Skin epidermis (tissue), 12 donors: ENCODE measurements around the gene NAPA.

Source experiments
- H3K27ac ChIP-seq, 21 experiments: fragments of 200-600 bp; sonication (generic) in 11 of 21; one replicate each; pipeline ENCODE4 v1.5.0; 2020; ENCODE audit warnings: mild to moderate bottlenecking in 3 of 21, inconsistent platforms in 2 of 21, moderate library complexity in 2 of 21
- H3K4me3 ChIP-seq, 7 experiments: fragments of 200-600 bp; sonication (generic) in 2 of 7; one replicate each; pipeline ENCODE4 v1.5.0; 2020; ENCODE audit warnings: inconsistent platforms in 2 of 7, mild to moderate bottlenecking in 2 of 7, moderate library complexity in 1 of 7

Gene NAPA

DNA sequence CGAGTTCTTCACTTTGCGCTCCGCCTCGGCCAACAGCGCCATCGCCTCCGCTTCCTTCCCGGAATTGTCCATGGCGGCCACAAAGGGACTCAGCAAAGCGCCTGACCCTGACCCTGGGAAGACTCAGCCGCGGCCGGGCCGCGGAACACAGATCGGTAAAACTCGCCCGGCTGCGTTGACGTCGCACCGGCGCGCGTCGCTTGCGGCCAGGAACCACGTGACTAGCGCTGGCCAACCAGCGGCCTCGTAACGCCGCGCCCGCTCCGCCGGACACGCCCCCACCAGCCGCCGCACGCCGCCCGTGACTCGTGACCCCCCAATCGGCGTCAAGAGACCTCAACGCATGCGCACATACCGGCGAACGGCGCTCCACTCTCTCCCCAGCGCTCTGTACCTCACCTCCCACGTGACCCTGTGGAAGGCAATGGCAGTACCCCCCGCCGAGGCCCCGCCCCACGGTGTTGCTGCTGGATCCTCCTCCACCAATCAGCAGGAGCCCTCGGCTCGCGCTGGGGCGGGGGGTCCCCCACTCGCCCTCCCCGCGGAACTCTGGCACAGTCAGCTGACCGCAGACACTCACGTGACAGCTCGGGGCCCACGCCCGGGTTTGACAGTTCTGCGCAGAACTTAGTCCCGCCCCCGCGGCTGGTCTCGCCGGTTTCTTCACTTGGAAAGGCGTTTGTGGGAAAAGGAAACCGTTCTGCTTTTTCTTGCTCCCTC is at the start of gene NAPA:
NAPA (minus strand) TSS at position 195 of the 720 bp plus-strand sequence; CDS start at position 72, 123 bp downstream.
- peak within 1 kb of the TSS; percentile 87 to 100 (median 96) for H3K27ac ChIP-seq
- peak within 1 kb of the TSS; percentile 61 to 98 (median 93) for H3K4me3 ChIP-seq

DNA sequence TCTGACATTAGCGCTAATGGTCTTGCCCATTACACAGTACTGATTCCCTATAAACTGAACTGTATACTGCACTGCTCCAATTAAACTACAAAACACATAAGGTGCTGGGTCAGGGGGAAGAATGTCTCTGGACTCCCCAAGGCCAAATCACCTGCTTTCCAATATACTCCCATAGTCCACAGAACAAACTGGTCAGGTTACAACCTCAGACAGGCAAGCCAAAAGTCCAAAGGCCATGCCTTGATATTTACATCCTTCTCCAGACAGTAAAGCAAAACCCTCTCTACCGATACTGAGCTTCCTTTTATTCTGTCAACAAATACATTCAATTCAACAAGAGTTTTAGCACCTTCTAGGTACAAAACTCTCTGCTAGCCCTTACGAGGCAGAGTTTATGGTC is 49.2 kb upstream of the NAPA start:
- Histone ChIP-seq H3K27ac (no peak overlapping the region), H3K4me3 (no peak overlapping the region)

DNA sequence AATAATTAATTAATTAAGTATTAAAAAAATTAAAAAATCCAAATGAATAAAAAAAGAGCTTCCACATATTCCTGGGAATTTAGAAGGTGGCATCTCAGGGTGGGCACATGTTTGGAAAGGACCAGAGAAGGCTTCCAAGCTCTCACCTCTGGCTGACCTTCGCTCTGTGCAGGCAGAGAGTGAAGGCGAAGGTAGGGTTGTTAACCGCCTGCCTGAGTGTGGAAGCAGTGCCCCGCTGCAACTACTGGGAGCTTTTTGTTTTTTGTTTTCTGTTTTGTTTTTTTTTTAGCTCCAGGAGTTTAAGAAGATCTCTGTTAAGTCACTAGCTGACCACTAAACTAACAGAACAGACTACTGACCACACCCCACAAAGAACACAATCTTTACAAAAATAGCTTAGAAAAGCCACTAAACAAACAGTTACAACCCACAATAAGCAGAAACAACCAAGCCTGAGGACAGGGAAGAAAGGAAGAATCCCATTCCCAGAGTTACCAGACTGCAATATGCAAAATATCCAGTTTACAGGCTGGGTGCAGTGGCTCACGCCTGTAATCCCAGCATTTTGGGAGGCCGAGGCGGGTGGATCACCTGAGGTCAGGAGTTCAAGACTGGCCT is 46.7 kb upstream of the NAPA start:
- Histone ChIP-seq H3K4me3 (no peak overlapping the region), H3K27ac (no peak overlapping the region)

DNA sequence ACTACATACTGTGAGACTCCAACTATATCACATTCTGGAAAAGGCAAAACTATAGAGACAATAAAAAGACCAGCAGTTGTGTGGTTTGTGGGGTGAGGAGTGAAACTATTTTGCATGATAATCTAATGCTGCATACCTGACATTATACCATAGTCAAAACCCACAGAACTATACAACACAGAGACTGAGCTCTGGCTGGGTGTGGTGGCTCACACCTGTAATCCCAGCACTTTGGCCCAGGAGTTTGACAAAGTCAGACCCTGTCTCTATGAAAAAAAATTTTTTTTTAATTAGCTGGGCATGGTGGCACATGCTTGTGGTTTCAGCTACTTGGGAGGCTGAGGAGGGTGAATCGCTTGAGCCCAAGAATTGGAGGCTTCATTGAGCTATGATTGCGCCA is 46.1 kb upstream of the NAPA start:
- Histone ChIP-seq H3K27ac (no peak overlapping the region), H3K4me3 (no peak overlapping the region)

DNA sequence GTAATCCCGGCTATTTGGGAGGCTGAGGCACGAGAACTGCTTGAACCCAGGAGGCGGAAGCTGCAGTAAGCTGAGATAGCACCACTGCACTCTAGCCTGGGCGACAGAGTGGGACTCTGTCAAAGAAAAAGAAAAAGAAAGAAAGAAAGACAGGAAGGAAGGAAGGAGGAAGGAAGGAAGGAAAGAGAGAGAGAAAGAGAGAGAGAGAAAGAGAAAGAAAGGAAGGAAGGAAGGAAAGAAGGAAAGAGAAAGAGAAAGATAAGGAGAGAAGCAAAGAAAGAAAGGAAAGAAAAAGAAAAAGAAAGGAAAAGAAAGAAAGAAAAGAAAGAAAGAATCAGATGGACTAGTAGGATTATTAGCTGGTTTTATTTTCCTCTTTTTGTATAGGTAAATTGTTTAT is 35.3 kb upstream of the NAPA start:
- H3K4me3 ChIP-seq = no peak overlapping the region

DNA sequence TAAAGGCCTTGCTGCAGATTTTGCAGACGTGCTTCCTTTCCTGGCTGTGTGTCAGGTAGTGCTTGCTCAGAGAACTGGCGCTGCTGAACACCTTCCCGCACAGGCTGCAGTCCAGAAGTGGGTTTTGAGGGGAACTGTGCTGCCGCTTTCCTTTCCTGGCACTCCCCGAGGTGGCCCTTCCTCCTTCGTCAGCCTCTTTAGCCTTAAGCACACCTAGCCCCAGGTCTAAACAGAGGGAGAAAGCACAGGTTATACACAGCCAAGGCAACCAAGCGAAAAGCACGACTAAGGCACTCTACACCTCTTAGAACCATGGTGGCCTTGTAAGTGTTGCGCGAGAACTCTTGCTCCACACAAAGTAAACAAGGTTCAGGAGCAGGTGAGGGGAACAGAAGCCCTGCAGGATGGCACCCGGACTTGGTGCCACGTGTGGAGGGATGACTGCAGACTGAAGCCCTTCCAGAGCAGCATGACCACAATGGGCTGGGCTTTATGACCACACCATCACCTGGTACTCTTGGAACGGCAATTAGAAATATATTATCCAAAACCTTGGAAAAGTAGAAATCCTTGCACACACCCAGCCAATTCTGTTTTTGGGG is 34.5 kb upstream of the NAPA start:
- no peak overlapping the region for H3K27ac ChIP-seq

More for the DNA sequence above, 35.3 kb upstream of the NAPA start:
- H3K27ac ChIP-seq = no peak overlapping the region

DNA sequence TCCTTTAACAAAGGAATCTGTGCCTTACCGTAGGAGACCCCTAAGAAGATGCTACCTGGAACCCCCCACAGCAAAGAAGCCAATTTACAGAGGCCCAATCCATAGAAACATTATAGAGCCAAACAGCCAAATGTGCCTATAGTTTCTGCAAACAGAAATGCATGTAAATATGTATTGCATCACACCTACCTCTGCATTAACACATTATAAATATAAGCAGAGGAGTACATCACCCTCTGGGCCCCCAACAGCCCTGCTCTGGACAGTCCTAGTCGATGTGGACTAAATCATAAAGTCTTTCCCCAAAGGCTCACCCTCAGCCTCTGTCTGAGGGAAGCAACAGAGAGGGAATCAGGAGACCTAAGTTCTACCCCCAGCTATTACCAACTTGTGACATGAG is 32.3 kb upstream of the NAPA start:
- H3K27ac ChIP-seq = no peak overlapping the region
- no peak overlapping the region for H3K4me3 ChIP-seq

More for the DNA sequence above, 34.5 kb upstream of the NAPA start:
- H3K4me3 ChIP-seq = no peak overlapping the region

DNA sequence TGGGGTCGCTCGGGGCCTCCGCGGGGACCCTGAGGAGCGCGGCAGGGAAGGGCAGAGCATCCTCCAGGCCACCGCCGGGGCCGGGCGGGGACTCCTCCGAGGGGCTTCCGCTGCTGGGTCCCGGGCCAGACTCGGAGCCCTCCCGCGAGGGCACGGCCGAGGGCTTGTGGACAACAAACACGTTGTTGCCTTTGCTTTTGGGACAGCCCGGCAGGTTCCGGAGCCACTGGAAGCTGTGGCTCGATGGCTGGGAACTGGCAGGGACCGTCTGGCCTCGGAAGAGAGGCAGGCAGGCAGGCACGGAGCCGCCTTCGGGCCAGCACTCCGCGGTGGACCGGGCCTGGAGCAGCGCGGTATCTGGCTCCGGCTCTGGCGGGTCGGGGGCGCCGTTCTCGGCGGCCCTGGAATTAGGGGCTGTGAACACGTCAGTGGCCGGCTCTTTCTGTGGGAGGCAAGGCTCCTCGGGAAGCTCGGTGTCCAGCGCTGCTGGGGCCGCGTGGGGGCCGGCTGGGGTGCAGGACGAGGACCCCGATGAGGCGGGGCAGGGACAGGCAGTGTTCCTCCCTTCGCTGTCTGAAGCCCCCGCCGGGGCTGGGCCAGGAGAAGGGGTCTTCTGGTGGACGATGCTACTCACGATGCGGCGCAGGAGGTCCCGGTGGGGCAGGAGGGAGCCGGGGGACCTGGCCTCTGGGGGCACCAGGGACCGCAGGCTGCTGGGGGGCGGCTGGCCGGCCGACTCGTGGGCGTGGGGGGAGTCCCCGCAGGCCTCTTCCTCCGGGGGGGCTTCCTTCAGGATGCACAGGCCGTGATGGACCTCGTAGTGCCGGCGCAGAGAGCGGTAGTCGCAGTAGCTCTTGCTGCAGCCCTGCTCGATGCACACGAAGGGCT is 30.4 kb upstream of the NAPA start:
- H3K4me3 ChIP-seq = peak overlapping the region in 1 of 7 experiments; percentile 14

DNA sequence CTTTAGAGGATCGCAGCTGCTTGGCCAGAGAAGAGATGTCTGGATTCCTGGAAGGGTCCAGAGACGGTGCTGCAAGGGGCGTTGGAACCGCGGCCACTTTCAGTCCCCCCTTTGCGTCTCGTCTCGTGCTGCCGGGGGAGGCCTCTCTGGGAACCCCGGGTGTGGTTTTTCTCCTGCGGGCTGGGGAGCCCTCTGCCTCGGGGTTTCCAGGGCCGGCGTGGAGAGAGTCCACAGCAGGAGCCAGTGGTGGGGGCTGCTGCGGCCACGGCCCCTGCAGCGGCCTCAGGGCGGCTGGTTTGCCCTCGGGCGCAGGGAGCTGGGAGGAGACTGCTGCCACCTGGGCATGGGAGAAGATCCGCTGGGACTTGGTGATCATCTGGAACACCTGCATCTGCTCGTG is 29.6 kb upstream of the NAPA start:
- H3K27ac ChIP-seq = no peak overlapping the region
- H3K4me3 ChIP-seq = no peak overlapping the region

More for the DNA sequence above, 30.4 kb upstream of the NAPA start:
- no peak overlapping the region for H3K27ac ChIP-seq

DNA sequence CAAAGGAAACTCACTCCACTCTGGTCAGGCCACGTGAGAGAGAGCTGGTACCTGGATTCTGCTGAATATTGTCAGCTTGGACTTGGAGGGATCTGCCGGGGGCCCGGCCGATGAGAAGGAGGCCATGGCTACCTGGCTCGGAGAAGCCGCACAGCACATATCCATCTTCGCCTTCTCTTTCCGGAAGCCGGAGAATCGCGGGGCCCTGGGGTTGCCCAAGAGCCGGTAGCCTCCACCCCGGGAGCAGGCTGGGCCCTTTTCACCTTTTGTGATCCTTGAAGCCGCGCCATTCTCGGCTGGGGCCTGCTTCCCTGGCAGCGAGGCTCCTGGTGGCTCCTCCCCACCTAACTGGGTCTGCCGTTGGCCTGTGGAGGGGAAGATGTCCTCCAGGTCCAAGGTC is 29.2 kb upstream of the NAPA start:
- no peak overlapping the region for H3K27ac ChIP-seq
- no peak overlapping the region for H3K4me3 ChIP-seq

DNA sequence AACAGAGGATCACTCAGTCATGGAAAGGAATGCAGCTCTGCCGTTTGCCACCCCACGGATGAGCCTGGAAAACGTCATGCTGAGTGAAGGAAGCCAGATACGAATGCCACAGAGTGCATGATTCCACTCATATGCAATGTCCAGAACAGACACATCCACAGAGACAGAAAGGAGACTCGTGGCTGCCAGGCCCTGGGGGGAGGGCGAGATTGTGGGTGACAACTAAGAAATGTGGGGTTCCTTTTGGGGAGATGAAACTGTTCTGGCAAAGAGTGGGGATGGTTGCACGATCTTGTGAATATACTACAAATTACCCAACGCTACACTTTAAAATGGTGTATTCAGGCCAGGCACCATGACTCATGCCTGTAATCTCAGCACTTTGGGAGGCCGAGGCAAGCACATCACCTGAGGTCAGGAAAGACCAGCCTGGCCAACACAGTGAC is 27.2 kb upstream of the NAPA start:
- peak overlapping the region in 2 of 21 experiments; percentile 17 to 42 for H3K27ac ChIP-seq
- H3K4me3 ChIP-seq = no peak overlapping the region

DNA sequence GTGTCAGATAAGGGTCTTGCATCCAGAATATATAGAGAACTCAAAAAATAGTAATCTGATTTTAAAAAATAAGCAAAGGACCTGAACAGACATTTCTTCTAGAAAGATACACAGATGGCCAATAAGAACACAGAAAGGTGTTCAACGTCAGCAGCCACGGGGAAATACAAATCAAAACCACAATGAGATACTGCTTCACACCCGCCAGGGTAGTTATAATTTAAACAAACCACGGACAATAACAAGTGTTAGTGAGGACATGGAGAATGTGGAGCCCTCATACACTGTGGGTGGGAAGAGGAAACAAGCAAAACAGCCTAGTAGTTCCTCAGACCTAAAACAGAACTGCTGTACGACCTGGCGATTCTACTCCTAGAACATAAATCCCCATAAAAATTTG is 26.7 kb upstream of the NAPA start:
- H3K27ac ChIP-seq = peak overlapping the region in 2 of 21 experiments; percentile 17 to 42
- H3K4me3 ChIP-seq = no peak overlapping the region

DNA sequence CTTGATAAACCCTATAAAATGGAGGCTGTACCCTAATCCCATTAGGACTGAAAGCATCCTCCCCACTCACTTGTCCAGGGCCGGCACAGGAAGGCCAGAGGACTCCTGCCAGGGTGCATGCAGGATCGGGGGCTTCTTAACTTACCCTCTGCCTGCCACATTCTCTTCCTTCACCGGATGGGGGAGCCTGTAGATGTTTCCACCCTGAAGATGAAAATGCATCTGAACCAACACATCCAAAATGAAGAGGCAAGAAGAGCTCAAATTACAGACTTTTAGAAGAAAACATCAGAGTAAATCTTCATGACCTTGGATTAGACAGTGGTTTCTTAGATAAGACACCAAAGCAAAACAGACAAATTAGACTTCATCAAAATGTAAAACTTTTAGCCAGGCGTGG is 25.9 kb upstream of the NAPA start:
- no peak overlapping the region for H3K27ac ChIP-seq
- no peak overlapping the region for H3K4me3 ChIP-seq

DNA sequence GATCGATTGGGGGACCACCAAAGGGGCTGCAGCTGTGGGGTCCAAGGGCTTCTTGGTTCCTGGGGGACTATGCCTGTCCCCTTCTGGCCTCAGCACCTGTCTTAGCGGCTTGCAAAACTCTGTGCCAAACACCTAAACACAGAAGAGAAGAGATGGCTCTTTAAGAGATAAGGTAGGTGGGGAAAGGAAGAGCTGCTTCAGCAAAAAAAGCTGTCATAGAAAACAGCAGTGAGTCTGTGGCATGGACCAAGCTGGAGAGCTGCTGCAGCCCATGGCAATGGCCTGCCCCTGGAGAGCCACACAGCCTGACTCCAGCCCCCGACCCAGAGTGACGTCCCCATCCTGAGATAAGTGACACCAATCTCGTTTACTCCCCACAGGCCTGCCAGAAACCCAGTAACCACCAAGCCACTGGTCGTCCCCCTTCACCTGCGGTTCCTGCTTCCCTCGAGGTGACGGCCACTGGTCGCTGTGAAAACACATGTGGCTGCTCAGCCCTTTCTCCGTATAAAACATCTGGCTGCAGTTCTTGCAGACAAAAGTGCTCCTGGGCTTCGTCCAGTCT is 25.0 kb upstream of the NAPA start:
- no peak overlapping the region for H3K4me3 ChIP-seq
- H3K27ac ChIP-seq = no peak overlapping the region

DNA sequence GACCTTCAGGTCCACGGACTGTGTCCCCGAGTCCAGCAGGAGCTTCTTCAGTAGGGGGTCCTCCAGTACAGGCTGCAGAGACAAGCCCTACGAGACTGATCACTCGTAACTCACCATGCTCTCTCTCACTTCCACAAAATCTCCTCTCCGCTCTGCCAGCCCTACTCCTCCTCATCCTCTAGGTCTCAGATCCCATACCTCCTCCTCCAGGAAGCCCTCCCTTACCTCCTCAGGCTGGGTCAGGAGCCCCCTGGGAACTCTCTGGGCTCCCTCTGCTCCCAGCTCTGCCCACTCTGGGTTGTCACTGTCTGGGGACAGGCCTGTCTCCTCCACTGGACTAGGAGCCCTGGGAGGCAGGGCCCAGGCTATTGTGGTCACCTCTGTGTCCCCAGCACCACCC is 23.9 kb upstream of the NAPA start:
- H3K27ac ChIP-seq = no peak overlapping the region
- no peak overlapping the region for H3K4me3 ChIP-seq

DNA sequence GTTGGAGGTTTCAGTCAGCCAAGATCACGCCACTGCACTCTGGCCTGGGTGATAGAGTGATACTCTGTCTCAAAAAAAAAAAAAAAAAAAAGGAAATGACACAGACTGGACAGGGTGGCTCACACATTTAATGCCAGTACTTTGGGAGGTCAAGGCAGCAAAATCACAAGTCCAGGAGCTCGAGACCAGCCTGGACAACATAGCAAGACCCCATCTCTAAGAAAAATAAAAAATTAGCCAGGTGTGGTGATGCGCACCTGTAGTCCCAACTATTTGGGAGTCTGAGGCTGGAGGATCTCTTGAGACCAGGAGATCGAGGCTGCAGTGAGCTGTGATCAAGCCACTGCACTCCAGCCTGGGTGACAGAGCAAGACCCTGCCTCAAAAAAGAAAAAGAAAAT is 22.6 kb upstream of the NAPA start:
- Histone ChIP-seq H3K27ac (no peak overlapping the region), H3K4me3 (no peak overlapping the region)

DNA sequence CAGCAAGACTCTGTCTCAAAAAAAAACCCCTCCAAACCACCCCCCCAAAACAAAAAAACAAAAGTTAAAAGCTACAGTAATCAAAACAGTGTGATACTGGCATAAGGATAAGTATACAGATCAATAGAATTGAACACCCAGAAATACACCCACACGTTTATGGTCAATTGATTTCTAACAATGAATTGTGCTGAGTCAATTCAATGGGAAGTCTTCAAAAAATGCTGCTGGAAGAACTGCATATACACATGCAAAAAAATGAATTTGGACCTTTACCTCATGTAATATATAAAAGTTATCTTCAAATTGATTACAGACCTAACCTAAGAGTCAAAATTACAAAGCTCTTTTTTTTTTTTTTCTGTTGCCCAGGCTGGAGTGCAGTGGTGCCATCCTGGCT is 19.8 kb upstream of the NAPA start:
- Histone ChIP-seq H3K27ac (no peak overlapping the region), H3K4me3 (no peak overlapping the region)

DNA sequence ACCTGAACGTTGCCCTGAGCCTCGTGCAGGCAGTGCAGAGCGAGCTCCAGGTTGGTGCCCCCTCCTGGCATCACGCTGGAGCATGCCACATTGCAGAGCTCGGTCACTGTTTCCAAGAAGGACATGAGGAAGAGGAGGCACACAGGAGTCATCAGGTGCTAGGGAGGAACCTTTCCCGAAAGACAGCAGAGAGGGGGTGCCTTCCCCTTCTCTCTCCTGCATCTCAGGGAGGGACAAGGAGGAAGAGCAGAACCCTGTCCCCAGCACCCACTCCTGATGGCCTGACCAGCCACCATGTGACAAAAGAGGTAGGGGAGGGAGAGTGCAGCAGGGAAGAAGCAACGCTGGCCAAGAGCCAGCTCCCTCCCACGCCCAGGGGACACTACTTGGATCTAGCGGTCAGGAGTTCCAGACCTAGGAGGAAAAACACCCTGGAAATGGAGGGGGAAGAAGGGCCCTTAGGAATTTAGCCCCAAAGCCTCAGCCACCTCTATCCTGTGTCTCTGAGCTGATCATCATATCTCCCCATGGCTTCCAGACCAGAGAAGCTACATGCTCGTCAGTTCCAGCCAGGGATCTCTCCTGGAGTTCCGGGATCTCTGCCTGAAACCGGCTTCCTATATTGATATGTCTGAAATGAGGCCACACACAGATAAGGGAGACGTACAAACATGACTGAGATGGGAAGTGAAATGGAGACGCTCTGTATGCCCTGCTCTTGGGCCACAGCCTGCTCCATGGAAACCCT is 17.0 kb upstream of the NAPA start:
- Histone ChIP-seq H3K27ac (peak overlapping the region in 1 of 21 experiments; percentile 3), H3K4me3 (no peak overlapping the region)
